GM23338 (cell line): ENCODE measurements around the gene ITGB1BP1. TPM values are rescaled to one million over a fixed set of nuclear protein-coding genes. Genes with fewer than 3 reads are reported as not detected.

ENCODE experiments used
- ATAC-seq: fragments of 200-7000 bp; cut with Tn5 transposase; 3 replicates; pipeline ENCODE4 v1.9.1; 2020
- DNase-seq: peaks from one replicate; pipeline ENCODE4 v3.0.0-alpha.2; 2015; ENCODE audit warnings: low spot score
- H2AFZ ChIP-seq: fragments of 200-600 bp; sonication (generic); 2 replicates; pipeline ENCODE4 v1.8.0; 2016; ENCODE audit warnings: antibody characterized with exemption, mild to moderate bottlenecking, moderate library complexity
- H3F3A ChIP-seq: fragments of 200-600 bp; sonication (generic); replicated peaks from 2 replicates; pipeline ENCODE4 v1.8.0; 2017; ENCODE audit warnings: antibody characterized with exemption, mixed run types, low read depth
- H3K27ac ChIP-seq: fragments of 200-600 bp; sonication (generic); 2 replicates; pipeline ENCODE4 v1.6.1; 2016; ENCODE audit warnings: low read depth
- H3K27me3 ChIP-seq: fragments of 200-600 bp; sonication (generic); 2 replicates; pipeline ENCODE4 v1.8.0; 2016; ENCODE audit warnings: mild to moderate bottlenecking, mixed run types, moderate library complexity; ENCODE audit not compliant: insufficient read depth
- H3K36me3 ChIP-seq: fragments of 200-600 bp; sonication (generic); 2 replicates; pipeline ENCODE4 v1.8.0; 2016; ENCODE audit warnings: mild to moderate bottlenecking; ENCODE audit not compliant: insufficient read depth
- H3K4me1 ChIP-seq: fragments of 200-600 bp; sonication (generic); 2 replicates; pipeline ENCODE4 v1.8.0; 2016; ENCODE audit warnings: mild to moderate bottlenecking, moderate library complexity; ENCODE audit not compliant: insufficient read depth
- H3K4me2 ChIP-seq: fragments of 200-600 bp; sonication (generic); 2 replicates; pipeline ENCODE4 v1.7.1; 2017; ENCODE audit warnings: mixed run types
- H3K4me3 ChIP-seq: fragments of 200-600 bp; sonication (generic); 2 replicates; pipeline ENCODE4 v1.6.1; 2016; ENCODE audit warnings: mixed run types
- H3K79me2 ChIP-seq: fragments of 200-600 bp; sonication (generic); replicated peaks from 2 replicates; pipeline ENCODE4 v1.8.0; 2017; ENCODE audit warnings: mild to moderate bottlenecking; ENCODE audit not compliant: insufficient read depth
- H3K9me2 ChIP-seq: fragments of 200-600 bp; sonication (generic); 2 replicates; pipeline ENCODE4 v1.8.0; 2017; ENCODE audit not compliant: insufficient read depth
- H4K20me1 ChIP-seq: fragments of 200-600 bp; sonication (generic); replicated peaks from 2 replicates; pipeline ENCODE4 v1.8.0; 2017; ENCODE audit warnings: mild to moderate bottlenecking; ENCODE audit not compliant: insufficient read depth
- H3K27ac Mint-ChIP-seq: 2 replicates; pipeline ENCODE4 v1.8.0; 2020; ENCODE audit warnings: inconsistent platforms, mild to moderate bottlenecking, moderate library complexity, mixed read lengths
- H3K27me3 Mint-ChIP-seq: 3 replicates; pipeline ENCODE4 v1.8.0; 2022; ENCODE audit warnings: low read depth, mild to moderate bottlenecking, moderate library complexity, mixed read lengths, inconsistent platforms; ENCODE audit not compliant: insufficient read depth, poor library complexity
- H3K36me3 Mint-ChIP-seq: 3 replicates; pipeline ENCODE4 v1.8.0; 2021; ENCODE audit warnings: low read depth, mild to moderate bottlenecking, inconsistent platforms, moderate library complexity, mixed read lengths
- H3K4me1 Mint-ChIP-seq: 3 replicates; pipeline ENCODE4 v1.8.0; 2020; ENCODE audit warnings: mild to moderate bottlenecking, inconsistent platforms, mixed read lengths
- H3K4me3 Mint-ChIP-seq: 3 replicates; pipeline ENCODE4 v1.8.0; 2021; ENCODE audit warnings: moderate library complexity, mild to moderate bottlenecking, inconsistent platforms, mixed read lengths
- H3K9me3 Mint-ChIP-seq: 3 replicates; pipeline ENCODE4 v1.8.0; 2020; ENCODE audit warnings: moderate library complexity, mild to moderate bottlenecking, inconsistent platforms, mixed read lengths
- CREB1 ChIP-seq: fragments of 250-450 bp; sonication (Bioruptor Pico); IDR thresholded peaks from 2 replicates; pipeline ENCODE4 v1.5.0; 2020; ENCODE audit warnings: low read depth, mild to moderate bottlenecking, moderate library complexity
- EZH2phosphoT487 ChIP-seq: fragments of 200-600 bp; sonication (generic); IDR thresholded peaks from one replicate; pipeline ENCODE4 v1.8.1; 2018; ENCODE audit warnings: antibody characterized with exemption; ENCODE audit not compliant: unreplicated experiment
- NANOG ChIP-seq: IDR thresholded peaks from 2 replicates; pipeline ENCODE4 v1.6.1; 2016; ENCODE audit warnings: antibody characterized with exemption, borderline replicate concordance
- POLR2AphosphoS5 ChIP-seq: IDR thresholded peaks from 2 replicates; pipeline ENCODE4 v1.6.1; 2016; ENCODE audit warnings: antibody characterized with exemption, low read depth
- STAT1 ChIP-seq: IDR thresholded peaks from one replicate; pipeline ENCODE4 v1.6.1; 2016; ENCODE audit warnings: antibody characterized with exemption; ENCODE audit not compliant: unreplicated experiment
- ZNF114 ChIP-seq: fragments of 250-450 bp; sonication (Bioruptor Pico); IDR thresholded peaks from 2 replicates; pipeline ENCODE4 v1.5.0; 2020; ENCODE audit warnings: mild to moderate bottlenecking, moderate library complexity
- polyA plus RNA-seq: library from polyadenylated mRNA; unstranded; fragments of >200 nt; fragmentation: Nextera tagmentation; extraction: Ambion mirVana; gene quantifications from 2 replicates; pipeline ENCODE4 v1.2.1, GENCODE V29; 2016
- total RNA-seq: library from RNA; depleted of rRNA; stranded (reverse); fragments of >200 nt; shearing (Covaris generic); gene quantifications from 2 replicates; pipeline ENCODE4 v1.2.3, GENCODE V29; 2014
- TF ChIP-seq, protein P1 (sequence below): fragments of 250-450 bp; sonication (Bioruptor Pico); IDR thresholded peaks from 2 replicates; pipeline ENCODE4 v1.5.0; 2020; ENCODE audit warnings: mild to moderate bottlenecking, moderate library complexity
- TF ChIP-seq, protein P2 (sequence below): IDR thresholded peaks from 2 replicates; pipeline ENCODE4 v1.6.1; 2016; ENCODE audit warnings: antibody characterized with exemption

The ITGB1BP1 gene
- total and polyA plus RNA-seq, 2 experiments from 2014 or later, result 29.1 to 63.5 TPM

DNA sequence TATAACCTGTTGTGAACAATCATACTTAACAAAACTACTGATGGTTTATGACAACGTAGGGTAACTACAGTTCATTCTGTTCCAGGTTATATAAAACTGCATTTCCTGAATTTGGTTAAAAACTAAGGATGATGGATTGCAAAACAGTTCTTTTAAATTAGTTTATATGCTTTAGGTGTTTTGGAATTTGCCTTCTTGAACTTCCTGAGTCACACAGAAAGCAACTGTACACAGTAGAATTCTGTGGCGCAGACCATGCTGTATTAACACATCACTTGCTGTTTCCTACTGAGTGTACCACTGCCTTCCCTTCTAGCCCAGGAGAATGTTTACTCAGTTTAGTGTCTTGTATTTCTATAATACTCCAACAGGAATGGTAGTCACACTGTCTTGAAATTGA, 19.4 kb downstream of the ITGB1BP1 start (continued):
- TF ChIP-seq, protein P1, sequence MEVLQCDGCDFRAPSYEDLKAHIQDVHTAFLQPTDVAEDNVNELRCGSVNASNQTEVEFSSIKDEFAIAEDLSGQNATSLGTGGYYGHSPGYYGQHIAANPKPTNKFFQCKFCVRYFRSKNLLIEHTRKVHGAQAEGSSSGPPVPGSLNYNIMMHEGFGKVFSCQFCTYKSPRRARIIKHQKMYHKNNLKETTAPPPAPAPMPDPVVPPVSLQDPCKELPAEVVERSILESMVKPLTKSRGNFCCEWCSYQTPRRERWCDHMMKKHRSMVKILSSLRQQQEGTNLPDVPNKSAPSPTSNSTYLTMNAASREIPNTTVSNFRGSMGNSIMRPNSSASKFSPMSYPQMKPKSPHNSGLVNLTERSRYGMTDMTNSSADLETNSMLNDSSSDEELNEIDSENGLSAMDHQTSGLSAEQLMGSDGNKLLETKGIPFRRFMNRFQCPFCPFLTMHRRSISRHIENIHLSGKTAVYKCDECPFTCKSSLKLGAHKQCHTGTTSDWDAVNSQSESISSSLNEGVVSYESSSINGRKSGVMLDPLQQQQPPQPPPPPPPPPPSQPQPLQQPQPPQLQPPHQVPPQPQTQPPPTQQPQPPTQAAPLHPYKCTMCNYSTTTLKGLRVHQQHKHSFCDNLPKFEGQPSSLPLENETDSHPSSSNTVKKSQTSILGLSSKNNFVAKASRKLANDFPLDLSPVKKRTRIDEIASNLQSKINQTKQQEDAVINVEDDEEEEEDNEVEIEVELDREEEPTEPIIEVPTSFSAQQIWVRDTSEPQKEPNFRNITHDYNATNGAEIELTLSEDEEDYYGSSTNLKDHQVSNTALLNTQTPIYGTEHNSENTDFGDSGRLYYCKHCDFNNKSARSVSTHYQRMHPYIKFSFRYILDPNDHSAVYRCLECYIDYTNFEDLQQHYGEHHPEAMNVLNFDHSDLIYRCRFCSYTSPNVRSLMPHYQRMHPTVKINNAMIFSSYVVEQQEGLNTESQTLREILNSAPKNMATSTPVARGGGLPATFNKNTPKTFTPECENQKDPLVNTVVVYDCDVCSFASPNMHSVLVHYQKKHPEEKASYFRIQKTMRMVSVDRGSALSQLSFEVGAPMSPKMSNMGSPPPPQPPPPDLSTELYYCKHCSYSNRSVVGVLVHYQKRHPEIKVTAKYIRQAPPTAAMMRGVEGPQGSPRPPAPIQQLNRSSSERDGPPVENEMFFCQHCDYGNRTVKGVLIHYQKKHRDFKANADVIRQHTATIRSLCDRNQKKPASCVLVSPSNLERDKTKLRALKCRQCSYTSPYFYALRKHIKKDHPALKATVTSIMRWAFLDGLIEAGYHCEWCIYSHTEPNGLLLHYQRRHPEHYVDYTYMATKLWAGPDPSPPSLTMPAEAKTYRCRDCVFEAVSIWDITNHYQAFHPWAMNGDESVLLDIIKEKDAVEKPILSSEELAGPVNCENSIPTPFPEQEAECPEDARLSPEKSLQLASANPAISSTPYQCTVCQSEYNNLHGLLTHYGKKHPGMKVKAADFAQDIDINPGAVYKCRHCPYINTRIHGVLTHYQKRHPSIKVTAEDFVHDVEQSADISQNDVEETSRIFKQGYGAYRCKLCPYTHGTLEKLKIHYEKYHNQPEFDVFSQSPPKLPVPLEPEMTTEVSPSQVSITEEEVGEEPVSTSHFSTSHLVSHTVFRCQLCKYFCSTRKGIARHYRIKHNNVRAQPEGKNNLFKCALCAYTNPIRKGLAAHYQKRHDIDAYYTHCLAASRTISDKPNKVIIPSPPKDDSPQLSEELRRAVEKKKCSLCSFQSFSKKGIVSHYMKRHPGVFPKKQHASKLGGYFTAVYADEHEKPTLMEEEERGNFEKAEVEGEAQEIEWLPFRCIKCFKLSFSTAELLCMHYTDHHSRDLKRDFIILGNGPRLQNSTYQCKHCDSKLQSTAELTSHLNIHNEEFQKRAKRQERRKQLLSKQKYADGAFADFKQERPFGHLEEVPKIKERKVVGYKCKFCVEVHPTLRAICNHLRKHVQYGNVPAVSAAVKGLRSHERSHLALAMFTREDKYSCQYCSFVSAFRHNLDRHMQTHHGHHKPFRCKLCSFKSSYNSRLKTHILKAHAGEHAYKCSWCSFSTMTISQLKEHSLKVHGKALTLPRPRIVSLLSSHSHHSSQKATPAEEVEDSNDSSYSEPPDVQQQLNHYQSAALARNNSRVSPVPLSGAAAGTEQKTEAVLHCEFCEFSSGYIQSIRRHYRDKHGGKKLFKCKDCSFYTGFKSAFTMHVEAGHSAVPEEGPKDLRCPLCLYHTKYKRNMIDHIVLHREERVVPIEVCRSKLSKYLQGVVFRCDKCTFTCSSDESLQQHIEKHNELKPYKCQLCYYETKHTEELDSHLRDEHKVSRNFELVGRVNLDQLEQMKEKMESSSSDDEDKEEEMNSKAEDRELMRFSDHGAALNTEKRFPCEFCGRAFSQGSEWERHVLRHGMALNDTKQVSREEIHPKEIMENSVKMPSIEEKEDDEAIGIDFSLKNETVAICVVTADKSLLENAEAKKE (CRISPR knock-in tag), result no peak
- TF ChIP-seq STAT1 (no peak), NANOG (no peak), CREB1 (CRISPR knock-in tag) (no peak), EZH2phosphoT487 (no peak), ZNF114 (CRISPR knock-in tag) (no peak)
- TF ChIP-seq, protein P2, sequence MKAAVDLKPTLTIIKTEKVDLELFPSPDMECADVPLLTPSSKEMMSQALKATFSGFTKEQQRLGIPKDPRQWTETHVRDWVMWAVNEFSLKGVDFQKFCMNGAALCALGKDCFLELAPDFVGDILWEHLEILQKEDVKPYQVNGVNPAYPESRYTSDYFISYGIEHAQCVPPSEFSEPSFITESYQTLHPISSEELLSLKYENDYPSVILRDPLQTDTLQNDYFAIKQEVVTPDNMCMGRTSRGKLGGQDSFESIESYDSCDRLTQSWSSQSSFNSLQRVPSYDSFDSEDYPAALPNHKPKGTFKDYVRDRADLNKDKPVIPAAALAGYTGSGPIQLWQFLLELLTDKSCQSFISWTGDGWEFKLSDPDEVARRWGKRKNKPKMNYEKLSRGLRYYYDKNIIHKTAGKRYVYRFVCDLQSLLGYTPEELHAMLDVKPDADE, result no peak

DNA sequence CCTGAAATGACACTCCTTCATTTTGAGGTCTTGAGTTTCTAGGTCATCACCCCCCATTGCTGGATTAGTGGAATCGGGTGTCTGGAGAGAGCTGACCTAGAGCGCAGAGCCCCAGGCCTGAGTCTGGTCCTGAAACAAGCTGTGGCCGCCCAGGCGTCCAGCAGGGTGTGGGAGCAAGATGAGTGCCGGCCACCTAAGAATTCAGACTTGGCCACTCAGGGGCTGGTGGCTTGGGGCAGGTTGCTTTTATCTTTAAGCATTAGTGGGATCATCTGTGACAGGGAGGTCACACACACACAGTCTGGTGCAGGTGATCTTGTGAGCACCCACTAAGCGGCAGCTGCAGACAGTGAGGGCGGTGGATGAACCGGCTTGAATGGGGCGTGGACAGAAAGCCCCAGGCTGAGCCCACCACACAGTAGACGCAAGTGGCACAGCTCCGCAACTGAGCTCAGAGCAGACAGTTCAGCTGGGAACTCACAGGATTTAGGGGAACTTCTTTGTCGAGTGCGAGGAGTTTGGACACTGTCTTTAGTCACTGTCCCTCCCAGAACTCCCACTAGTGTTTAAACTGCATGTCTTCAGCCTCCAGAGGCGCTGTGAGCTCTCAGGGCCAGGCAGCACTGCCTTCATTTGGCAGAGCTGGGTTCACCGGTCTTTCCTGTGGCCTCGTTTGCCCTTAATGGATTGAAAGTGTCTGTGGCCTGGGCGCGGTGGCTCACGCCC, 21.5 kb downstream of the ITGB1BP1 start:
- Histone ChIP-seq H3K36me3 (no peaks in the 10 kb centered on the region; the same call in 1 of the 2 replicates), H3K79me2 (no peaks in the 10 kb centered on the region), H3F3A (no peaks in the 10 kb centered on the region), H3K4me1 (no peaks in the 10 kb centered on the region), H2AFZ (no peak overlapping the region), H3K9me2 (no peaks in the 10 kb centered on the region), H3K4me3 (no peak overlapping the region), H3K27ac (peak overlapping the region; percentile 50; the same call in 1 of the 2 replicates), H4K20me1 (no peaks in the 10 kb centered on the region; the same call in 1 of the 2 replicates), H3K4me2 (no peak overlapping the region), H3K27me3 (no peaks in the 10 kb centered on the region)
- H3K9me3 Mint-ChIP-seq, result no peaks in the 10 kb centered on the region
- peaks cover 5% of the 10 kb centered on the region for H3K36me3 Mint-ChIP-seq
- H3K4me3 Mint-ChIP-seq, result no peak overlapping the region
- ATAC-seq (peak; percentile 47), DNase-seq (no peak)
- peaks cover 3% of the 10 kb centered on the region for H3K27me3 Mint-ChIP-seq
- H3K27ac Mint-ChIP-seq, result no peak overlapping the region
- peaks cover 16% of the 10 kb centered on the region for H3K4me1 Mint-ChIP-seq
- TF ChIP-seq POLR2AphosphoS5, result no peak
- TF ChIP-seq, protein P1 (CRISPR knock-in tag), result no peak
